ENCODE results near the gene PALD1.

The PALD1 gene

DNA sequence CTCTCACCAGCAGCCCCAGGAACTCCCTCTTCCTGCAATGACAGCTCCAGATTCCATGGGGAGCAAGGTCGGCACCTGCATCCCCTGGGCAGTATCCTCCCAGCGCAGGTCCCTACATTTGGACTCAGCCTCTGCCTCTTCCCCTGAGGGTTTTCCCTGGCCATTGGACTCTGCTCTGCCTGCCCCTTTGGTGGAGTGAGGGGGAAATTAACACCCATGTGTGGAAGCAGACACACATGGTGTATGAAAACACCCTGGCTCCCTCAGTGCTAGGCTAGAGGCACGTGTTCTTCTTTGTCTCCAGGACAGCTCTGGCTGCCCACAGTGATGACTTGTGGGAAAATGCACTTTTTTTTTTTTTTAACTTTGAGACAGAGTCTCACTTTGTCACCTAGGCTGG lies 115.6 kb downstream of the PALD1 start:
- H3K9me3 Mint-ChIP-seq: no peaks in the 10 kb centered on the region
- H3K27ac Mint-ChIP-seq: no peak overlapping the region
- no peak overlapping the region for H3K4me3 Mint-ChIP-seq
- no peaks in the 10 kb centered on the region for H3K36me3 Mint-ChIP-seq
- no peak for ATAC-seq
- peaks cover 54% of the 10 kb centered on the region for H3K27me3 Mint-ChIP-seq
- peaks cover 13% of the 10 kb centered on the region for H3K4me1 Mint-ChIP-seq

DNA sequence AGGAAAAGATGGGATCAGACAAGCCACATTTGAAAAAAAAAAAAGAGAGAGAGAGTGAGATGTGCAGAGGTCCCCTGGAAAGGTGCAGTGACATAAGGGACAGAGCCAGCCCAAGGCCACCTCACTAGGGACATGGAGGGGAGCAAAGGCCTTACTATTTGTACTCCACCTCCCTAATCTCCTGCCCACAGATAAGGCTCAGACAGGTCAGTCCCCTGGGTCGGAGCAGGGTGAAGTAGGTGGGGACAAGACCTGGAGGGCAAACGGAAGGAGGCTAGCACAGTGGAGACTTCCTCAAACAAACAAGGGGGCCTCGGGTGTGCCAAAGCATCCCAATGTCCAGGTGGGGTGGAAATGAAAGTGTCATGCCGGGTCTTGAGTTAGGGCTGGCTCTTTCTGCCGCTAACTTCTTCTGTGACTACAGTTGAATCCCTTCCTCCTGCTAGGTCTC lies 117.0 kb downstream of the PALD1 start:
- H3K27ac Mint-ChIP-seq: no peak overlapping the region
- H3K36me3 Mint-ChIP-seq: no peaks in the 10 kb centered on the region

DNA sequence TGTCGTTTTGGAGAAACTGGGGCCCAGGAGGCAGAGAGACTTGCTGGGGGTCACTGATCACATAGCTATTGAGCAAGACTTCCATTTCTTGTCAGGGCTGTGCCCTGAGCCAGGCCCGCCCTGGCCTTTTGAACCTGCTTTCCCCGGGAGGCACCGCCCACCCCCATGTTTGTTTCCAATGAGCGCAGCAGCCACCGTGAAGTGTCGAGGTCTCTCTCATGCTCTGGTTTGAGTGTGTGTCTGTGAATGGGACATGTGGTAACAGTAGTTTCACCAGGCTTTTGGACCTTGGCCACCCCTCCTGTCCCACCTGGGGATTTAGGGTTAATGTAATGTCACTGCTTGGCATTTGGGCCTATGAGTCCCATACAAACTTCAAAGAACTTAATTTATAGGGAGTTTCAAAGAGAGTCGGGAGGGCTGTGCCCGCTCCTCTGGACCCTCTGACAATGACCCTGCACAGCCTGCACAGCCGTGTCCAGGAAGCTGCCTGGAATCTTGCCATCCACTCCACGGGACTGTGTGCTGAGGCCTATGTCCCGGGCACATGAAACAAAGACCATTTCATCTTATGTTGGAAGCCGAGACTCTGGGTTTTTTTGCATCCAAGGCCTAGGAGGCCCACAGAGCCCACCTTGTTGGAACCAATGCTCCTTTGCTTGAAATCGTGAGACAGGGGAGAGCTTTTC lies 117.7 kb downstream of the PALD1 start:
- Mint-ChIP-seq H3K4me3 (no peak overlapping the region), H3K4me1 (peaks cover 11% of the 10 kb centered on the region), H3K27me3 (peaks cover 42% of the 10 kb centered on the region), H3K36me3 (no peaks in the 10 kb centered on the region), H3K9me3 (no peaks in the 10 kb centered on the region), H3K27ac (no peak overlapping the region)
- ATAC-seq: no peak

More for the DNA sequence above, 117.0 kb downstream of the PALD1 start:
- Mint-ChIP-seq H3K4me3 (no peak overlapping the region), H3K4me1 (peaks cover 11% of the 10 kb centered on the region), H3K9me3 (no peaks in the 10 kb centered on the region), H3K27me3 (peaks cover 42% of the 10 kb centered on the region)
- no peak for ATAC-seq

DNA sequence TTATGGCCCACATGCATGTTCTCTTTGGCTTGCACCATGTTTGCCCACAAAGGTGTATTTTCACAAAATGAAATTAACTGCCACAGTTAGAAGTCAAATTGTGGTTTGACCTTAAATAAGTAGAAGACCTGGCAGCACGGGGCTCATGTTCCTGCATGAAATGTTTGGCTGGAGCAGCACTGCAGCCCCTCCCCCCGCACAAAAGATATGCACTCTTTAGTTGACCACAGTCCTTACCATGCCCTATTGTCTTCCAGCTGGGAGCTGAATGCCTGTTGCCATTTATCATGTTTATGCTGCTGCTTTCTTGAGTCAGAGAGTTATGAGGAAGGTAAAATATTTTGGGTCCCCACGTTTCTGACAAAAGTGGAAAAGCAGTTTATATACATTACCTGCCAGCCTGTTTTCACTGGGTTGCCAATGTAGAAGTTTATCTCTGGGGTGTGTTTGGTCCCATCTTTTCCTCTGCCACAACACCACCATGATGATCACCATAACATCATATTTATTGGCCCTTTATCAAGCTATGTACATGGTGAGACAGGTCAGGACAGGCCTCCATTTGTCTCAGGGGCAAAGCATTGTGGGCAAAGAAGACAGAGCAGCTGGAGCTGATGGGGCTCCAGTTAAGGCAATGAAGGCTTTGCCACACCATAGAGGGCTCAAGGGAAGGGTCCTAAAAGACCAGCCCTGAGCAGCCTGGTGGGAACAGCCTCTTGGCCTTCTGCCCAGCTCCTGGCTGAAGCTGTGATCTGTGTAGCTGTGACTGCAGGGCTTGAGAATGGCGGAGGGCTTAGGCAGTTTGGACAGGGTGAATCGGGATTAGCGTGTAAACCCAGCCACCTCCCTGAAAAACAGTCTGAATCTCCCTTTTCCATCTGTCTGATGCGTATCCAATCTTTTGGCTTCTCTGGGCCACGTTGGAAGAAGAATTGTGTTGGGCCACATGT lies 118.6 kb downstream of the PALD1 start:
- H3K4me1 Mint-ChIP-seq: peaks cover 11% of the 10 kb centered on the region
- H3K27ac Mint-ChIP-seq: no peak overlapping the region
- no peaks in the 10 kb centered on the region for H3K9me3 Mint-ChIP-seq
- no peak overlapping the region for H3K4me3 Mint-ChIP-seq
- no peak for ATAC-seq
- peaks cover 38% of the 10 kb centered on the region for H3K27me3 Mint-ChIP-seq
- H3K36me3 Mint-ChIP-seq: no peaks in the 10 kb centered on the region

DNA sequence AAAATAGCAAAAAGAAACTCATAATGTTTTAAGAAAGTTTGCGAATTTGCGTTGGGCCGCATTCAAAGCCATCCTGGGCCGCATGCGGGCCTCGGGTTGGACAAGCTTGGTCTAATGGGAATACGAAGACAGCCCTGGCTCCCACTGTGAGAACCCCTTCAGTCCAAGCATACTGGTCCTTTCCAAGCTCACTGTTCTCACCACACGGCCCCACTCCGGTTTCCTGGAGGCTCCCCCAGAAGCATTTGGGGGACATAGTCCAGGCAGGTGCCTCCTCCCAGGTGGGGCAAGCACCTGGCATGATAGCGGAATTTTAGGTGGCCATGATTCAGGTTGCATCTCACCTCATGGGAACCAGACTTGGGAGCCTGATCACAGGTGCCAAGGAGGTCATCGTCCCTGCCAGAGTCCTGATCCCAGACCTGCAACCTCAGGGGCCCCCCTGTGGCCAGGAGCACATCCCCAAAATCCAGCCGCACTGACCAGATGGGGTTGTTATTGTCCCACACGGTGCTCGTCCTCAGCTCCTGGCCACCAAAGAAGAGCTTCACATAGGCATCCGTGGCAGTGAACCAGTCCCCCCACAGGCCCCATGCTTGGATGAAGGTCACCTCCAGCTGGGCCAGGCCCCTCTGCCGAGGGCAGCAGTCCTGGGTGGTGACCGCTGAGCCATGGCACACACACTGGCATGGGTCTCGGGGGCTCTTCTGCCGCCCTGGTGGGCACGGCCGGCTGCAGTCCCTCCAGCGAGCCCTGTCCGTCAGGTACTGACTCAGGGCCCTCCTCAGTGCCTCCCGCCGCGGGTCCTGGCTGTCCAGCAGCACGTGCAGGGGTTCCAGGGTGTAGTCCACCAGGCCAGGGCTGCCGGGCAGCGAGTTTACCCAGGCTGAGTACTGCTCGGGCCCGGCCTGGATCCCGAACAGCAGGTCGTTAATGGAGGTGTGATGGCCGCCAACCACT lies 119.6 kb downstream of the PALD1 start:
- no peak overlapping the region for H3K27ac Mint-ChIP-seq
- no peaks in the 10 kb centered on the region for H3K9me3 Mint-ChIP-seq
- H3K4me1 Mint-ChIP-seq: peaks cover 13% of the 10 kb centered on the region
- H3K36me3 Mint-ChIP-seq: no peaks in the 10 kb centered on the region
- H3K4me3 Mint-ChIP-seq: no peak overlapping the region
- no peak for ATAC-seq
- H3K27me3 Mint-ChIP-seq: peaks cover 28% of the 10 kb centered on the region

DNA sequence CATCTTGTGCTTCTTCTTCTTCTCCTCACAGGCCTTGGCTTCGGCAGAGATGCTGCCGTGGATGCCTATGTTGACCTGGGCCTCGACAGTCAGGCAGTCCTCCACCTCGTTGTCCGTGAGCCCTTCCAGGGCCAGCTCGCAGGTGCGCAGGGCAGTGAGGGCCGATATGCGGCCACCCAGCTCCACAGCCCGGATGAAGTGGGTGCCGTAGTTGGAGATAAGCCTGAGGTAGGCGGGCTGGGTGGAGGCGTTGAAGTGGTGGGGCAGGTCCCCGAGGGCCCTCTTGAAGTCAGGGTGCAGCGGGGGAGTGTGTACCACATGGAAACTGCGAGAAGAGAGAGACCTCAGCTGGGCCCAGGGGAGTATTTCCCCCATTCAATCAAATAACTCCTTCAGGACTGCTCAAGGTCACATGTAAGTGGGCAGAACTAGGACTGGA lies 120.3 kb downstream of the PALD1 start:
- no peak for ATAC-seq

DNA sequence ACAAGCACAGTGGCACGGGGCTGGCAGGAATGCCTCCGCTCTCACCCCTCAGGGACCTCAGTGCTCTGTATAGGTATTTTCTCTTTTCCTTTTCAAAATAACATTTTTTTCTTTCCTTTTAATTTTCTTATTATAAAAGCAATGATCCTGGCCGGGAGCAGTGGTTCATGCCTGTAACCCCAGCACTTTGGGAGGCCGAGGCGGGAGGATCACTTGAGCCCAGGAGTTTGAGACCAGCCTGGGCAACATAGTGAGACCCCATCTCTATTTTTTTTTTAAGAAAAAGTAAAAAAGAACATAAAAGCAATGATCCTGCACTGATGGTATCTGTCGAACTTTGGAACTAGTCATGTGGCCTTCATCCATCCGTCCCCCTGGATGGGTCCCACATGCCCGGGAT lies 120.8 kb downstream of the PALD1 start:
- Mint-ChIP-seq H3K9me3 (no peaks in the 10 kb centered on the region), H3K36me3 (no peaks in the 10 kb centered on the region), H3K4me1 (peaks cover 13% of the 10 kb centered on the region), H3K4me3 (no peak overlapping the region), H3K27me3 (peaks cover 16% of the 10 kb centered on the region), H3K27ac (no peak overlapping the region)
- no peak for ATAC-seq

More for the DNA sequence above, 120.3 kb downstream of the PALD1 start:
- Mint-ChIP-seq H3K4me1 (peaks cover 13% of the 10 kb centered on the region), H3K9me3 (no peaks in the 10 kb centered on the region), H3K4me3 (no peak overlapping the region), H3K36me3 (no peaks in the 10 kb centered on the region), H3K27ac (no peak overlapping the region), H3K27me3 (peaks cover 21% of the 10 kb centered on the region)

DNA sequence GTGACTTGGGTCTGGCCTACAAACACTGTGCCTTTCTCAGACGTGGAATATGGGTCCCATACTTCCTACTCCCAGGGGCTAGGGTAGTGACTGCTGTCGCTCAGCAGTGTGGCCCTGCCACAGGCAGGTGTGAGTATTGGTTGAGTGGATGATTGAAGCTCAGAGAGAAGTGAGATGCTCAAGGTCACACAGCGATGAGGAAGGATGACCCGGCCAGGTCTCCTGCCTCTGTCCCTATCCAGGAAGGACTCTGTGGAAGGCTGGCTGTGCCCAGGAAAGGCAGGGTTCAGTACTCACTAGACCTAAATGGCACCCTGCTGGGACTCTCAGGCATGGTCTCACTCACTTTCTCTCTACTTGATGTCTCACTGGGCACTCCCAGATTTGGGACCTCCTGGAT lies 121.2 kb downstream of the PALD1 start:
- Mint-ChIP-seq H3K27me3 (peaks cover 11% of the 10 kb centered on the region), H3K27ac (no peak overlapping the region), H3K4me3 (no peak overlapping the region), H3K4me1 (peaks cover 10% of the 10 kb centered on the region), H3K9me3 (no peaks in the 10 kb centered on the region), H3K36me3 (no peaks in the 10 kb centered on the region)
- ATAC-seq: no peak

DNA sequence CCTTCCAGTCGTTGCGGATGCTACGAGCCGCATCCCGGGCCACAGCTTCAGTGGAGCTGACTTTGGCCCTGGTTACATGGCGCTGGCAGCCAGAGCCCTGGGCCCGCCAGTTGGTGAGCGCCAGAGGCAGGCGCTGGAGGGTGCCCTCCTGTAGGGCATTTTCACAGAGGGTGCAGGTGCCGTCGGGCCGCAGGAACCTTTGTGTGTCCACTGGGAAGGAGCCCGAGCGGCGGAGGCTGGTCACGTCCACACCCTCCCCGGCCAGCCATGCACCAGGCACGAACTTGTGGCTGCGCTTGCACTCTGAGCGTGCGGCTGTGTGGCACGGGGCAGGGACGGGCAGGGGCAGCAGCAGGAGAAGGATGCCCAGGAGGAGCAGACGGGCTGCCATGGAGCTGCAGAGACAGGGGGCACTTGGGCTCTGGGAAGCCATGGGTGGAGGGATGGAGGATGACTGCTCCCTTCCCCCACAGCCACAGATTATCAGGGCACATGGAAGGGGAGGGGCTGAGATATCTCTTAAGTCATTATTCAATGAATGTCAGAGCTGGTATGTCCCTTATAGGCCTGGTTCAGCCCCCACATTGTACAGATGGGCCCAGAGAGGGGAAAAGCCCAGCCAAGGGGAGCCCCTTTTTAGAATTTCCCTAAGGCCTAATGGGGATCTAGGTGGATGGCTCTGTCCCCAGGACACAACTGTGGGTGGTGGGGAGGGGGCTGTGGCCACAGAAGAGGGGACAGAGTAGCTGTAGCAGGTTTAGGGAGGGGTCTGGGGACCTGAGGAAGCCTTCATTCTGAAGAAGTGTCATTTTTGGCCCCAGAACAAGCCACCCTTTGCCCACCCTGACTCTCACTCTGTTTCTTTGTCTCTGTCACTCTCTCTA lies 122.2 kb downstream of the PALD1 start:
- H3K36me3 Mint-ChIP-seq: no peaks in the 10 kb centered on the region
- H3K27ac Mint-ChIP-seq: no peak overlapping the region
- H3K27me3 Mint-ChIP-seq: peaks cover 2% of the 10 kb centered on the region
- no peaks in the 10 kb centered on the region for H3K9me3 Mint-ChIP-seq
- ATAC-seq: no peak
- H3K4me1 Mint-ChIP-seq: peaks cover 7% of the 10 kb centered on the region
- H3K4me3 Mint-ChIP-seq: no peak overlapping the region

DNA sequence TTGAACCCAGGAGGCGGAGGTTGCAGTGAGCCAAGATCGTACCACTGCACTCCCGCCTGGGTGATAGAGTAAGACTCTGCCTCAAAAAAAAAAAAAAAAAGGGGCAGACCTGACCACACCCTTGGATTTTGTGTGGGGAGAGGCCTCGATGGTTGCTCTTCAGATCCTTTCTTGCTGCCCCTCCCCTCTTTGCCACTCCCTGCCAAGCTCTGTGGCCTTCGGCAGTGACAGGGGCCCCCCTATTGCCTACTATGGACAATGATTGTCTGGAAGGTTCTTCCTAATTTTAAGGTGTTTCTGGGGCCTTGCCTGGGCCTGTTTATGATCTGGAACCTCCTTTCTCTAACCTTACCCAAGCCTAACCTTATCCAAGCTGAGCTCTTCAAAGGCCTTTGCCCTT lies 123.2 kb downstream of the PALD1 start:
- ATAC-seq: no peak
- H3K4me1 Mint-ChIP-seq: peaks cover 7% of the 10 kb centered on the region

DNA sequence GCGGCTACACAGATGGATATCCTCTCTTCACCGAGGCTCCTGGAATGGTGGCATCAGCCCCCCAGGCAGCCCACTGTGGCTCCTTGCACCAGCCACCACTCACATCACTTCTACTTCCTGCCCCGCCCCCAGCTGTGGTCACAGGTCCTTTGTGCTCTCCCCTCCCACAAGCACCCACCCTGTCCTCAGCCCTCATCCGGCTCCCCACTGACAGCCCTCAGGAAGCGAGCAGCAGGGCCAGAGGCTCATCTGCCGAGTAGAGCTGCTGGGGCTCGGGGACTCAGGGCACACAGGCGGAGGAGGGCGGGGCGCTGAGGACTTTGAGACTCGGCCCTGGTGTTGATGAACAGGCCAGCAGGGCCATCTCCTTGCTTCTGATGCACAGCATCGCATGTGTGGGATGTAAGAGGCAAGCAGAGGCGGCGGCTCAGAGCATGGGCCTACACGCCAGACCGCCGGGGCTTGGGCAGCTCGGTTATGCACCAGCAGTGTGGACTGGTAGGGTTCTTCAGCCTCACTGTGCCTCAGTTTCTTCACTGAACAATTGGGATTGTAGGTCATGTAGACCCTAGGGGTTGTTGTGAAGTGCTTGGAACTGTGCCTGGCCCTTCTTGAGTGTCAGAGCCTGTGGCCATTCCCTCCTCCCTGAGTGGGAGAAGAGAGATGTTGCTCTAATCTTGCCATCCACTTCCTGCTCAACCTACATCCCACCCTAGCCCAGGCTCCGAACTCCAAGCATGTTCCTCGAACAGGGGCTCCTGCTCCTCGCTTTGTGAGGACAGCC lies 124.3 kb downstream of the PALD1 start, which contains the start of gene PRF1:
PRF1 (minus strand) TSS at position 77 of the 784 bp plus-strand sequence. CDS start 1,839 bp downstream, outside the sequence.
- peaks cover 7% of the 10 kb centered on the region for H3K4me1 Mint-ChIP-seq

More for the DNA sequence above, 123.2 kb downstream of the PALD1 start:
- H3K27ac Mint-ChIP-seq: no peak overlapping the region
- H3K27me3 Mint-ChIP-seq: no peaks in the 10 kb centered on the region
- H3K36me3 Mint-ChIP-seq: no peaks in the 10 kb centered on the region
- H3K9me3 Mint-ChIP-seq: no peaks in the 10 kb centered on the region
- H3K4me3 Mint-ChIP-seq: no peak overlapping the region

DNA sequence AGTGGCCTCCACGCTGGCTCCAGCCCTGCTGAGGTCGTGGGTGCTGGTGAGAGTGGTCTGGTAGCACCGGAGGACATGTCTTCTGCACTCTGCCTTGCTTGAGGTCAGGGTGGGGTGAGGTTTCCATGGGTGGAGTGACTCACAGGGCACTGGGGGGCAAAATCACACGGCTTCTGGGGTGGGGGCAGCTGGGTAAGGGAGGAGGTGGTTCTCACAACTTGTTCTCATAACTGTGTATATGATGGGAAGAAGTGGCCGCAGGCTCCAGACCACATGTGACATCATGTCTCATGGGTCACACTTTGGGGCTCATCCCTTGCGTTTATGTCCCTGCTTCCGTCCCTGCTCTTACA lies 124.9 kb downstream of the PALD1 start:
- Mint-ChIP-seq H3K4me3 (no peak overlapping the region), H3K4me1 (peaks cover 7% of the 10 kb centered on the region), H3K27me3 (no peaks in the 10 kb centered on the region), H3K36me3 (no peaks in the 10 kb centered on the region), H3K27ac (no peak overlapping the region), H3K9me3 (peaks cover 3% of the 10 kb centered on the region)
- ATAC-seq: no peak

More for the DNA sequence above, 124.3 kb downstream of the PALD1 start, which contains the start of gene PRF1:
- Mint-ChIP-seq H3K27me3 (no peaks in the 10 kb centered on the region), H3K27ac (no peak within 1 kb of the TSS), H3K36me3 (no peaks in the 10 kb centered on the region), H3K9me3 (peaks cover 3% of the 10 kb centered on the region), H3K4me3 (no peak within 1 kb of the TSS)
- ATAC-seq: no peak

DNA sequence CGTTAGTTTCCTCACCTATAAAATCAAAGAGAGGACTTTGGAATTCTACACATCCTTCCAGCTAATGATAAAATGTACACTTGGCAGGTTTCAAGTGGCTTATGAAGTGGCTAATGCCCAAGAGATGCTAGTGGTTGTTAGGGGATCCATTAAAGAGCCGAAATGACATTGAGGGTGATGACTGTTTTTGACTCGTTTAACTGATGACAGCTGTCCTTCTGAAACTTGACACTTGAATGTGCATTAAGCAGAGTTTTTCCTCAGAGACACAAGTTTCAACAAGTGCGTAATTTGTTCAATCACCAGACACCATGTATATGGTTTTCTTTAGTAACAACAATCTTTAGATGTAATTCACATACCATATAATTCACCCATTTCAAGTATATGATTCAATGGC lies 125.5 kb downstream of the PALD1 start:
- H3K4me3 Mint-ChIP-seq: no peak overlapping the region
- H3K27ac Mint-ChIP-seq: no peak overlapping the region
- ATAC-seq: no peak
- peaks cover 7% of the 10 kb centered on the region for H3K4me1 Mint-ChIP-seq
- no peaks in the 10 kb centered on the region for H3K36me3 Mint-ChIP-seq
- H3K9me3 Mint-ChIP-seq: peaks cover 3% of the 10 kb centered on the region
- no peaks in the 10 kb centered on the region for H3K27me3 Mint-ChIP-seq

All from stimulated activated memory B cell treated with anti-CD40 and anti-IgM and Interleukin-4, amounts not matched to agents 10 μg/mL and 1 μg/mL and 100 μg/mL, for 72 hours (primary cell).